PC-3 (cell line): Measurements from ENCODE around the gene MACROD2.

Source experiments
- CTCF ChIP-seq: fragments of 300-600 bp; sonication (generic); conservative IDR thresholded peaks from 2 replicates; pipeline ENCODE4 v1.5.1; 2017; ENCODE audit warnings: antibody characterized with exemption, low read depth, mild to moderate bottlenecking, low read length
- EZH2 ChIP-seq: fragments of 300-600 bp; sonication (generic); IDR thresholded peaks from one replicate; pipeline ENCODE4 v1.6.1; 2017; ENCODE audit warnings: antibody characterized with exemption, mild to moderate bottlenecking, low read length; ENCODE audit not compliant: unreplicated experiment
- EZH2phosphoT487 ChIP-seq: fragments of 300-600 bp; sonication (generic); IDR thresholded peaks from 2 replicates; pipeline ENCODE4 v1.6.1; 2018; ENCODE audit warnings: mild to moderate bottlenecking, antibody characterized with exemption, low read length, borderline replicate concordance

GRCh38 chr20:15937179-15937578, 1941.9 kb downstream of the MACROD2 start:
- TF ChIP-seq CTCF (no peak), EZH2phosphoT487 (no peak), EZH2 (no peak)
